ENCODE measurements around the gene THPO. TPM values are rescaled to one million over a fixed set of nuclear protein-coding genes. Genes with fewer than 3 reads are reported as not detected.
A peak's percentile ranks its signal among the peaks of the same experiment; 100 is the strongest.

The THPO gene
- total and polyA plus RNA-seq, 9 of the 15 experiments (the other 6 are each of a cell fraction or from before 2014, with no cell fraction given) = 0.11 to 1.1 (median 0.35) TPM; not detected in 1

GRCh38 chr3:184389384-184389783, 11.4 kb upstream of the THPO start (continued):
- no peak for TF ChIP-seq ATF7 (IDR thresholded peaks at IDR 0.05)
- no peak for TF ChIP-seq MBD2 (IDR thresholded peaks at IDR 0.05; ENCODE audit: borderline replicate concordance, low read depth)

GRCh38 chr3:184388936-184389230, 10.9 kb upstream of the THPO start:
- TF ChIP-seq ZNF263 (CRISPR knock-in tag; IDR thresholded peaks at IDR 0.05; ENCODE audit: borderline replicate concordance) (peak; percentile 74), KLF10 (CRISPR knock-in tag; IDR thresholded peaks at IDR 0.05) (no peak), HCFC1 (IDR thresholded peaks at IDR 0.05; ENCODE audit: low read depth, low read length) (no peak), ZNF143 (CRISPR knock-in tag; IDR thresholded peaks at IDR 0.05) (no peak), NFE2L1 (tag; IDR thresholded peaks at IDR 0.05; ENCODE audit: borderline replicate concordance, low read depth) (no peak), RBM15 (IDR thresholded peaks at IDR 0.05; ENCODE audit: insufficient read depth, low read length) (no peak), MLLT1 (IDR thresholded peaks at IDR 0.05) (no peak)
- ChIA-PET POLR2A (interaction anchor here (0.8 to 0.9 kb wide), 2 partner anchors 17 to 141 kb away, joined by 3 read pairs; no protein-coding TSS in a partner anchor), CTCF (ENCODE audit: low intra/inter-chr PET ratio) (no interaction called here)
- Histone ChIP-seq H3K27me3 (ENCODE audit: control insufficient read depth in 2 of 2, insufficient read depth in 2 of 2, low read length in 2 of 2) (peaks cover 23 to 78% of the 10 kb centered on the region in 2 experiments), H3K4me3 (no peak overlapping the region), H3K4me2 (ENCODE audit: insufficient read depth, low read length) (no peak overlapping the region), H3K4me1 (replicated peaks in 1 of 2; ENCODE audit: control insufficient read depth in 2 of 2, insufficient read depth in 2 of 2, low read length in 2 of 2) (peaks cover 0 to 11% of the 10 kb centered on the region in 2 experiments; a peak in 1 of 5 replicates), H3K27ac (ENCODE audit: extremely low read depth, low read depth, low read length) (no peak overlapping the region), H3K9me1 (ENCODE audit: control insufficient read depth, insufficient read depth, low read length) (no peaks in the 10 kb centered on the region), H3K9ac (ENCODE audit: insufficient read depth in 1 of 2, low read depth in 2 of 2, low read length in 2 of 2) (0 out of 4 replicates have a peak overlapping the region, but pooled peaks of 1 of the 2 experiments have one; percentile 66), H3K79me2 (ENCODE audit: control insufficient read depth, insufficient read depth, low read length) (no peaks in the 10 kb centered on the region), H3K9me3 (replicated peaks; ENCODE audit: control insufficient read depth, insufficient read depth, low read depth, low read length) (no peaks in the 10 kb centered on the region), H2AFZ (ENCODE audit: low read depth, low read length) (no peak overlapping the region), H4K20me1 (replicated peaks; ENCODE audit: control insufficient read depth, insufficient read depth, low read length) (peaks cover 5% of the 10 kb centered on the region), H3K36me3 (ENCODE audit: control insufficient read depth, insufficient read depth, low read length) (no peaks in the 10 kb centered on the region)
- no TSS peak for BruUV-seq (replicated peaks)
- in situ Hi-C loops (cut with MboI) (no loop called here), intact Hi-C loops (cut with micrococcal nuclease) (loop anchor here (10.0 kb wide), 1 partner anchor 326 kb away; the partner anchor contains the start of gene MAGEF1)
- 1% methylated on average over 8 of the region's 8 CpGs for WGBS (ENCODE audit: insufficient coverage, low coverage, missing lambda C conversion rate)
- no peak for ATAC-seq
- no peak for DNase-seq (ENCODE audit: extremely low read depth in 1 of 4, low spot score in 3 of 4)
- no peak for FAIRE-seq

Measured in K562 (cell line).